GM19397 (cell line): ENCODE data around the gene ZNF268.
"Not testable (repeated sequence)": the region's sequence is repeated elsewhere in the genome, so short reads cannot be mapped to it uniquely, and the experiment has no call there.

Experiments used
- ATAC-seq: cut with Tn5 transposase; IDR thresholded peaks from one replicate; pipeline ENCODE4 v1.9.1; 2021; ENCODE audit warnings: mild to moderate bottlenecking, moderate library complexity; ENCODE audit not compliant: unreplicated experiment

ZNF268 gene

DNA sequence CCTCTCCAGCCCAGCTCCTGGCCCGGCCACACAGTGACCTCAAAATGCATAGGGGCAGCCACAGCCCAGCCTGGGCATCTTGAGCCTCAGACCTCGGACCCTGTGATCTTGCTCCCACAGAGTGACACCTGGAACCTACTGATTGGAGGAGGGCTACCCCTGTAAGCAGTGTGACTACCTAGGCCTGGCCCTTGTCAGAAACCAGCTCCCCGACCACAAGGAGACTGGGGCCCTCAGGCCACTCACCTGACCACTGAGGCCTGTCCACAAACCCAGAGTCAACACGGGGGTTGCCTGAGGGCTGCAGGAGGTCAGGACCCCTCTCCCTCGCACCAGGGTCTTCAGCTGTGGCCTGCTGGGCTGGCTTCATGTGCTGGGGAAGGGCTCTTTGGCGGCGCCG lies 45.4 kb downstream of the ZNF268 start:
- no peak for ATAC-seq

- no peak for ATAC-seq
Observed at GRCh38 chr12:133227281-133227852, 46.1 kb downstream of the ZNF268 start.

DNA sequence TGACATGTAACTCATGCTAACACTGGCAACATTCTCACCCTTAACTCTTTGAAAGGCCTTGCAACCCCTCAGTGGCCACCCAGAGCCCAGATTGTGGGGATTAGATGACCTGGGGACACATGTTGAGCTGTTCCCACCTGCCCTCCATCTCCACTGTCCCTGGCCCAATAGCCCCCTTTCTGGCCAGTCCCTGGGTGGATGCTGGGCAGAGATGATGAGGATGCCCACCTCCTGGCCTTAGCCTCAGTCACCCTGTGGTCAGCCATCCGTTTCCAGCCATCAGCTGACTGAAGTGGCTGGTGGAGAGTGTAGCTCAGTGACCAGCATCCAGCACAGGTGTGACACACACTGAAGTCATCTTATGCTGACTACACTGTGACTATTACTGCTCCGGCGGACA lies 49.7 kb downstream of the ZNF268 start:
- no peak for ATAC-seq

GRCh38 chr12:133233006-133233405 lies 51.7 kb downstream of the ZNF268 start:
- ATAC-seq, result no peak

GRCh38 chr12:133233993-133234564 lies 52.8 kb downstream of the ZNF268 start:
- no peak for ATAC-seq

DNA sequence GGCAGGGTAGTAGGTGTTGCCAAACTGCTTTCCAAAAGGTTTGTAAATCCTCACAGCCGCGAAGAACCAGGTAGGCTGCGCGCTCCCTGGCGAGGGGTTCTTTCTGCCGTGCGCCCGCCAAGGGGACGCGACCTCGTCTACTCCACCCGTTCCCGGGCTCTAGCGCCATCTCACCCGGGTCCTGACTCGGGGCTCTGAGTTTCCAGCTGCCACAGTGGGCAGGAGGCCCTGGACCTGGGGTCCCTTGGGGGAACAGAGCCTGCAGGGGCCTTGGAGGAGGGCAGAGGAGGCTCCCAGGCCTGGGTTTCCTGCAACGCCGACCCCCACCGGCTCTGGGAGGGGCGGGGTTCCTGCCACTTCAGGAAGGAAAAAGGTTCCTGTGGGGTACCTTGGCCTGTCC lies 53.7 kb downstream of the ZNF268 start:
- no peak for ATAC-seq

DNA sequence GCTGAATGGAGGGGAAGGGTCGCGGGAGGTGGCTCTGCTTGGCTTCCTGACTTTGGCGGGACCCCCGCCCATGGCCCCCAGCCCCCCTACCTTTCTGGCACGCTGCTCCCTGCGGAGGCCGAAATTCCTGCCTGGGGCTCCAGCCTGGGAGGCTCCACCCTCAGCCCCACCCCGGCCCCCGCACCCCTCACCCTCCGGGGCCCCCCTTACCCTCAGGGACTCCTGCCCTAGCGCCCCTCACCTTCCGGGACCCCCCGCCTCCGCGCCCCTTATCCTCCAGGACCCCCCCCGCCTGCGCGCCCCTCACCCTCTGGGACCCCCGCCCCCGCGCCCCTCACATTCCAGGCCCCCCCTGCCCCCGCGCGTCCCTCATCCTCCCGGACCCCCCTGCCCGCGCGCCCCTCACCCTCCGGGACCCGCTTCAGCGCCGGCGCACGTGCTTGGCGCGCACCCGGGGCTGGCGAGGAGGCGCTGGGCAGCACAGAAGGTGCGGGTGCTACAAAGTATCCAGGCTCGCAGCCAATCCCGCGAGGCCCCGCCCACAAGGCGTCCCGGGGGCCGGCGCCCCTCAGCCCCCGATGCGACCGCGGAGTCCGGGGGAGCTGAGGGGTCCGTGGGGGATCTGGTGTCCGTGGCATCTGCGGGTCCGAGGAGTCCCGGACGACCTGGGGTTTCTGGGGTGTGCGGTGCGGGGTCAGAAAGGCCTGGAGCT lies 54.3 kb downstream of the ZNF268 start, which contains the start of gene ANHX:
Gene ANHX (minus strand): TSS at position 477 of the 712 bp plus-strand sequence. CDS start 1,521 bp downstream, outside the sequence.
- ATAC-seq, result no peak

GRCh38 chr12:133236144-133236543 lies 54.8 kb downstream of the ZNF268 start:
- ATAC-seq, result no peak

GRCh38 chr12:133236556-133236955 lies 55.3 kb downstream of the ZNF268 start:
- no peak for ATAC-seq

DNA sequence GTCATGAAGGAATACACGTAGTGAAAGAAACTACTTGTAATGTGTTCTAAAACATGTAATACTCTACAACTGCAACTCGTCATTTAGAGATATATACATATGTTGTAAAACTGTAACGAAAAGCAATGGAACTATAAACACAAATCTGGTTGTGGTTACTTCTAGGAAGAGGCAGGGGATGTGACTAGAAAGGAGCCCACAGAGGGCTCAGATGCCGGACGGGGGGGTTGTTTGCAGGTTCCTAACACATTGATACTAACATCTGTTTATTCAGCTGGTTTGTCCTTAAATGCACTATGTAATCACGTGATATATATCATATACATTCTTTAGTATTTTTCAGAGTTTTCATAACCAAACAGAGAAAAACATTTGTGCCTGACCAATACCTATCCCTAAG lies 70.4 kb downstream of the ZNF268 start:
- no peak for ATAC-seq

- not testable (repeated sequence) for ATAC-seq
Observed at GRCh38 chr12:133255833-133256232, 74.5 kb downstream of the ZNF268 start.

DNA sequence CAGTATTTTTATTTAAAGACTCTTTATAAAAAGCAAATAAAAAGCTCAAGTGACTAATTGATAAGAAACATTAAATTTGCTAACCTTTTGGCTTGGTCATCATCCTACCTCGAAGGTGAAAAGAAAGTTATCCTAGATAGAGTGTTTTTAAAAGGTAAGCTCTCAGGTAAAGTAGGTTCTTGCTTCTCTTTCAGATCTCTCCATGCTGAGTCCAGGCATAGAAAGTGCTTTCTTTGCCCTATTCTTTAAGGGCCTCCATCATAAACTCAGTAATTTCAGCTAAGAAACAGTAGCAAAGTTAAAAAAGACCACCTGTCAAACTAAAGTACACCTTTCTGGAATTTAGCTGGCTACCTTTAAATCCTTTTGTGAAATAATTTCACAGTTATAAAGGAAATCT lies 75.0 kb downstream of the ZNF268 start:
- no peak for ATAC-seq

- no peak for ATAC-seq
Observed at GRCh38 chr12:133264173-133264572, 82.9 kb downstream of the ZNF268 start.
